Pancreas (tissue), 10 donors: ENCODE results near the gene SIGLEC8. TPM values are rescaled to one million over a fixed set of nuclear protein-coding genes. Genes with fewer than 3 reads are reported as not detected.
A peak's percentile ranks its signal among the peaks of the same experiment; 100 is the strongest.
"Not testable (repeated sequence)": the region's sequence is repeated elsewhere in the genome, so short reads cannot be mapped to it uniquely, and the experiment has no call there.

Source experiments
- ATAC-seq, 4 donors: fragments of 200-7000 bp; cut with Tn5 transposase; one replicate each; pipeline versions ENCODE4 v1.8.0 to v1.9.1; 2020; ENCODE audit warnings: mild to moderate bottlenecking in 4 of 4, moderate library complexity in 4 of 4
- DNase-seq, 6 donors: peaks; one replicate each; pipeline ENCODE4 v3.0.0-alpha.2; 2020
- FAIRE-seq: peaks from 2 replicates; lab custom pipeline; 2012; peaks lifted over from hg19 to GRCh38; lab: Jason Lieb, UNC
- H3K27ac ChIP-seq, 4 donors: fragments of 200-600 bp; sonication (generic); 1 replicate in 3 of 4; 2 replicates in 1 of 4; pipeline versions ENCODE4 v1.5.0 to v1.8.0; 2020
- H3K27me3 ChIP-seq, 4 donors: fragments of 200-600 bp; one replicate each; pipeline ENCODE4 v1.8.0; 2021
- H3K36me3 ChIP-seq, 3 donors: fragments of 200-600 bp; sonication (generic) in 1 of 3; one replicate each; pipeline versions ENCODE4 v1.5.0 to v1.8.0; 2020 to 2021
- H3K4me1 ChIP-seq, 3 donors: fragments of 200-600 bp; one replicate each; pipeline ENCODE4 v1.8.0; 2021
- H3K4me3 ChIP-seq, 4 donors: fragments of 200-600 bp; sonication (generic) in 2 of 4; one replicate each; pipeline versions ENCODE4 v1.5.0 to v1.8.0; 2020 to 2021
- H3K9me3 ChIP-seq, 4 donors: fragments of 200-600 bp; one replicate each; pipeline ENCODE4 v1.8.0; 2021
- CTCF ChIP-seq, 4 donors: fragments of 200-600 bp; sonication (generic) in 3 of 4; IDR thresholded peaks; one replicate each; pipeline versions ENCODE4 v1.5.0 to v1.8.0; 2021; ENCODE audit warnings: antibody characterized with exemption in 4 of 4
- WGBS, 2 donors: extraction: QIAGEN DNeasy Blood & Tissue Kit; methylation state at CpG; one replicate each; pipeline ENCODE4 v1.1.7; 2013; 5-methylcytosine and 5-hydroxymethylcytosine counted together
- intact Hi-C, 3 donors: fragments of 100-400 bp; cut with DNase I; formaldehyde crosslinking; loops; one replicate each; pipeline versions ENCODE4 v1.11.1 to v1.14.2; 2022
- polyA plus RNA-seq, 2 donors: library from polyadenylated mRNA; stranded (reverse); fragments of 200-250 nt; gene quantifications; one replicate each; pipeline ENCODE4 v1.2.3, GENCODE V29; 2013
- total RNA-seq, 6 donors: library from RNA; stranded (reverse); fragmentation: NEBNext Ultra II Directional in 4 of 6; extraction: Animal tissue kit (Norgen Biotek cat#: 25700) in 4 of 6; gene quantifications; one replicate each; pipeline versions ENCODE4 v1.2.1 to v1.2.4, GENCODE V29; 2021 to 2023
- donor health status: healthy with polysubstance abuse.
- donor health status: DM: no; HTN: no; CAD: no; lungs with moderate emphysema.
- donor health status: DM: no; HTN: no; CAD: no.
- donor health status: control.
- donor health status: control.
- donor health status: Bipolar disorder and iron deficiency.
- donor health status: DM: yes; HTN: yes; CAD: no.
- donor health status: DM: no; HTN: no; CAD: no.
- donor health status: DM: no; HTN: no; CAD: no.
- donor health status: DM: yes; HTN: yes; CAD: no.

Gene SIGLEC8
- total and polyA plus RNA-seq, 8 donors = 0.07 to 3.8 (median 0.20) TPM; not detected in 2

- H3K27me3 ChIP-seq = peaks cover 0 to 4% (median 0%) of the 10 kb centered on the region in 4 donors
- no peak for DNase-seq
- intact Hi-C loops = no loop called here
- H3K4me3 ChIP-seq = no peak overlapping the region
- no peak overlapping the region for H3K27ac ChIP-seq
- no peak for FAIRE-seq
- no peak for TF ChIP-seq CTCF (IDR thresholded peaks at IDR 0.05)
- no peaks in the 10 kb centered on the region for H3K36me3 ChIP-seq
- 71 to 85% methylated on average over 2 of the region's 2 CpGs for WGBS, 2 donors
- ATAC-seq = no peak
- H3K4me1 ChIP-seq = no peaks in the 10 kb centered on the region
- H3K9me3 ChIP-seq = no peaks in the 10 kb centered on the region
These were observed 39.5 kb downstream of the SIGLEC8 start for GRCh38 chr19:51418707-51419106.

GRCh38 chr19:51417810-51418157 lies 40.5 kb downstream of the SIGLEC8 start:
- H3K9me3 ChIP-seq = no peaks in the 10 kb centered on the region
- H3K27ac ChIP-seq = peak overlapping the region in 1 of 4 donors; percentile 11
- intact Hi-C loops = no loop called here
- TF ChIP-seq CTCF (IDR thresholded peaks at IDR 0.05) = no peak
- H3K36me3 ChIP-seq = no peaks in the 10 kb centered on the region
- no peak overlapping the region for H3K4me3 ChIP-seq
- WGBS, 2 donors = 56 to 57% methylated on average over 2 to 3 of the region's 3 CpGs
- ATAC-seq (peak in 1 of 4 donors; percentile 17), DNase-seq (no peak), FAIRE-seq (no peak)
- no peaks in the 10 kb centered on the region for H3K4me1 ChIP-seq
- peaks cover 0 to 4% (median 0%) of the 10 kb centered on the region in 4 donors for H3K27me3 ChIP-seq

- no peaks in the 10 kb centered on the region for H3K36me3 ChIP-seq
- no peak for DNase-seq
- H3K27me3 ChIP-seq = peaks cover 0 to 4% (median 0%) of the 10 kb centered on the region in 4 donors
- intact Hi-C loops = no loop called here
- no peaks in the 10 kb centered on the region for H3K4me1 ChIP-seq
- no peaks in the 10 kb centered on the region for H3K9me3 ChIP-seq
- H3K4me3 ChIP-seq = no peak within 1 kb of the TSS
- TF ChIP-seq CTCF (IDR thresholded peaks at IDR 0.05) = no peak
- ATAC-seq = peak in 2 of 4 donors; percentile 62 to 67
- 51 to 58% methylated on average over 21 of the region's 21 CpGs for WGBS, 2 donors
- H3K27ac ChIP-seq = peak within 1 kb of the TSS in 1 of 4 donors; percentile 11
- no peak for FAIRE-seq
These were observed 41.0 kb downstream of the SIGLEC8 start, which contains the start of gene SIGLEC10 for GRCh38 chr19:51417107-51417809. Gene SIGLEC10, minus strand, starts transcription at chr19:51417642. Its CDS starts 61 bp downstream, at chr19:51417581.

GRCh38 chr19:51416422-51416821 lies 41.8 kb downstream of the SIGLEC8 start:
- intact Hi-C loops, H3K36me3 ChIP-seq, ATAC-seq, H3K4me3 ChIP-seq, FAIRE-seq, H3K27me3 ChIP-seq, H3K4me1 ChIP-seq, H3K9me3 ChIP-seq, H3K27ac ChIP-seq, DNase-seq: not testable (repeated sequence)
- WGBS, 2 donors = 48 to 54% methylated on average over 9 to 15 of the region's 15 CpGs

- Histone ChIP-seq H3K4me1 (no peaks in the 10 kb centered on the region), H3K9me3 (no peaks in the 10 kb centered on the region), H3K36me3 (no peaks in the 10 kb centered on the region), H3K4me3 (no peak overlapping the region), H3K27me3 (no peaks in the 10 kb centered on the region), H3K27ac (no peak overlapping the region)
- intact Hi-C loops = no loop called here
- TF ChIP-seq CTCF (IDR thresholded peaks at IDR 0.05) = no peak
- no peak for ATAC-seq
- 62 to 78% methylated on average over 12 of the region's 12 CpGs for WGBS, 2 donors
- DNase-seq = no peak
- no peak for FAIRE-seq
These were observed 43.1 kb downstream of the SIGLEC8 start for GRCh38 chr19:51415187-51415586.
